Tibial artery (tissue), 4 donors: ENCODE data around the gene ZC3H4.

Experiments
- DNase-seq, 2 donors: peaks; one replicate each; pipeline ENCODE4 v3.0.0-alpha.2; 2019
- H3K27ac ChIP-seq, 2 donors: fragments of 200-600 bp; sonication (generic) in 1 of 2; 1 replicate in 1 of 2; 2 replicates in 1 of 2; pipeline ENCODE4 v1.5.1; 2018 to 2019; ENCODE audit warnings: mild to moderate bottlenecking in 1 of 2
- H3K27me3 ChIP-seq, 2 donors: fragments of 200-600 bp; sonication (generic) in 1 of 2; one replicate each; pipeline versions ENCODE4 v1.5.1 to v1.6.0; 2016 to 2019
- H3K36me3 ChIP-seq, 3 donors: fragments of 200-600 bp; sonication (generic) in 2 of 3; one replicate each; pipeline ENCODE4 v1.5.1; 2016 to 2019; ENCODE audit warnings: mild to moderate bottlenecking in 2 of 3
- H3K4me1 ChIP-seq, 4 donors: fragments of 200-600 bp; sonication (generic) in 2 of 4; 1 replicate in 3 of 4; 2 replicates in 1 of 4; pipeline ENCODE4 v1.5.1; 2016 to 2019
- H3K4me3 ChIP-seq, 2 donors: fragments of 200-600 bp; sonication (generic) in 1 of 2; 1 replicate in 1 of 2; 2 replicates in 1 of 2; pipeline ENCODE4 v1.5.1; 2018 to 2019; ENCODE audit warnings: mild to moderate bottlenecking in 2 of 2
- H3K9me3 ChIP-seq, 3 donors: fragments of 200-600 bp; sonication (generic) in 1 of 3; one replicate each; pipeline ENCODE4 v1.5.1; 2016 to 2019
- intact Hi-C: fragments of 100-400 bp; cut with DNase I; formaldehyde crosslinking; loops from one replicate; pipeline ENCODE4 v1.15.0; 2023; ENCODE audit warnings: low total_unique reads
- TF ChIP-seq, protein P1 (sequence below), 2 experiments: fragments of 200-600 bp in 1 of 2; fragments of 450-650 bp in 1 of 2; IDR thresholded peaks; one replicate each; pipeline ENCODE4 v1.5.1; 2017 to 2019; ENCODE audit warnings: antibody characterized with exemption in 2 of 2, mild to moderate bottlenecking in 1 of 2, moderate library complexity in 1 of 2

The ZC3H4 gene

DNA sequence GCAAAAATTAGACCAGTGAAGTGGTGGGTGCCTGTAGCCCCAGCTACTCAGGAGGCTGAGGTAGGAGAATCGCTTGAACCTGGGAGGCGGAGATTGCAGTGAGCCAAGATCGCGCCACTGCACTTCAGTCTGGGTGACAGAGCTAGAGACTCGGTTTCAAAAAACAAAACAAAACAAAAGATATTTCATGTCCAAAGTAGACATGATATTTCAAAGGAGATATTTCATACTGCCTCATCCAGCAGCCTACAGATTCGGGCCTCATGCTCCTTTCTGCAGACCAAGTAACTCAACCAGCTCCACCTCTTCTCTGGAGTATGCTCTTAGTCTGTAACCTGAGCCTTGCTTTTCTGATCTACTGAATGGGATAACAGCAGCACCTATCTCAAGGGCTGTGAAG is 15.0 kb downstream of the ZC3H4 start:
- DNase-seq, result no peak
- Histone ChIP-seq H3K4me1 (peaks cover 0 to 78% (median 67%) of the 10 kb centered on the region in 4 donors), H3K4me3 (no peak overlapping the region), H3K9me3 (no peaks in the 10 kb centered on the region), H3K27me3 (no peaks in the 10 kb centered on the region), H3K27ac (peak overlapping the region; percentile 79 to 81), H3K36me3 (peaks cover 0 to 8% (median 6%) of the 10 kb centered on the region in 3 donors)
- intact Hi-C loops, result no loop called here
- TF ChIP-seq, protein P1, sequence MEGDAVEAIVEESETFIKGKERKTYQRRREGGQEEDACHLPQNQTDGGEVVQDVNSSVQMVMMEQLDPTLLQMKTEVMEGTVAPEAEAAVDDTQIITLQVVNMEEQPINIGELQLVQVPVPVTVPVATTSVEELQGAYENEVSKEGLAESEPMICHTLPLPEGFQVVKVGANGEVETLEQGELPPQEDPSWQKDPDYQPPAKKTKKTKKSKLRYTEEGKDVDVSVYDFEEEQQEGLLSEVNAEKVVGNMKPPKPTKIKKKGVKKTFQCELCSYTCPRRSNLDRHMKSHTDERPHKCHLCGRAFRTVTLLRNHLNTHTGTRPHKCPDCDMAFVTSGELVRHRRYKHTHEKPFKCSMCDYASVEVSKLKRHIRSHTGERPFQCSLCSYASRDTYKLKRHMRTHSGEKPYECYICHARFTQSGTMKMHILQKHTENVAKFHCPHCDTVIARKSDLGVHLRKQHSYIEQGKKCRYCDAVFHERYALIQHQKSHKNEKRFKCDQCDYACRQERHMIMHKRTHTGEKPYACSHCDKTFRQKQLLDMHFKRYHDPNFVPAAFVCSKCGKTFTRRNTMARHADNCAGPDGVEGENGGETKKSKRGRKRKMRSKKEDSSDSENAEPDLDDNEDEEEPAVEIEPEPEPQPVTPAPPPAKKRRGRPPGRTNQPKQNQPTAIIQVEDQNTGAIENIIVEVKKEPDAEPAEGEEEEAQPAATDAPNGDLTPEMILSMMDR (IDR thresholded peaks at IDR 0.05), result no peak

DNA sequence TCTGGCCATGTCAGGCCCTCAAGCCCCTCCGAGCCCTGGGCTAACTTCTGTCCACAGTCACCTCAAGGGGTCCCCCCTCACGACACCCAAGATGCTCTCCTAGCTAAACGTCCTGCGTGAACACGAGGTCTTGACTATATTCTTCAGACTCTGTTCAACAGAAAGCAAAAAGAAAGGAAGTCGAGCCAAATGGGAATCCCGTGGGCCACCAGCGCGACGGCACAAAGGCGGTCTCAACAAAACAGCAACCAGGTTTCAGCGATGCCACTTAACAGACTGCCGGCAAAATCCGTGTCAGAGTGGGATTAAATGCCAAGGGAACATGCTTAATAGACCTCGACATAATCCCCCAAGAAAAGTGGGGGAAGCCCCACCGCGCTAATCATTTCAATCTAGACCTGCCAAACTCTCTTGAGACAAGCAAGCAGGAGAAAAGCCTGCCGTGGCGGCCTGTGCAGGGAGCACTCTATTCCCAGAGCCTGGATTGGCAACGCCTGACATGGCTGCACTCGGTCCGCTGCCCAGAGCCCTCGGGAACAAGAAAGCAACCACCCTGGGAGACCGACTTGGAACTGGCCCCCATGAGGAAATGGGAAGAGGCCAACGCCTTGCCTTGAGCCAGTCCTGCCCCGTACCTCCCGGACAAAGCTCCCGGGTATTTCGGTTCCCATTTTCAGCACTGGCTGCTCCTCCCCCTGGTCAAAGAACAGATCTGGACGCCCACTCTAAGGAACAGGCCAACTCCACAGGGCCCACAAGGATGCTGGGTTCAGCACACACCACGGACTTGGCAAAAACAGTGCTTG is 16.0 kb downstream of the ZC3H4 start:
- H3K4me1 ChIP-seq, result peaks cover 0 to 76% (median 65%) of the 10 kb centered on the region in 4 donors
- peaks cover 0 to 15% (median 7%) of the 10 kb centered on the region in 3 donors for H3K36me3 ChIP-seq
- peak overlapping the region; percentile 20 to 32 for H3K4me3 ChIP-seq
- intact Hi-C loops, result no loop called here
- H3K27me3 ChIP-seq, result no peaks in the 10 kb centered on the region
- DNase-seq, result peak; percentile 74 to 92
- peak overlapping the region; percentile 79 to 81 for H3K27ac ChIP-seq
- TF ChIP-seq, protein P1 (IDR thresholded peaks at IDR 0.05), result no peak
- H3K9me3 ChIP-seq, result no peaks in the 10 kb centered on the region

DNA sequence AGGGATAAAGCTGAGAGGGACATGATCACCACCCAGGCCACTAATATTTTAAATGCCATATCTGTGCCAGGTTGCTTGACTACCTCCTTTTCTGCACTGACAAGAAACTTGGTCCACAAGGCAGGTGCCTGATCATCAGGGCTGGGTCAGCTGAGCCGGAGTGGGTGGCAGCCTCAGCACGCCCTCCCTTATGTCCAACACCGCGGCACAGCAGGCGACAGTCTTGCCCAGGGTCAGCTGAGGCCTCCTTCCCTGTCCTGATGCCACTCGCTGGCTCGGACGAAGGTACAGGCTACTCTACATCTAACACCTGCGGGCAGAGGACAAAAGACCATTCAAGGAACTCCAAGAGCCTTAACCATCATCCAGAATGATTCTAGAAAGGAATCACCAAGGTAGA is 16.9 kb downstream of the ZC3H4 start:
- Histone ChIP-seq H3K27ac (peak overlapping the region; percentile 79 to 81), H3K9me3 (no peaks in the 10 kb centered on the region), H3K4me3 (no peak overlapping the region), H3K27me3 (no peaks in the 10 kb centered on the region), H3K4me1 (peaks cover 0 to 67% (median 57%) of the 10 kb centered on the region in 4 donors), H3K36me3 (peaks cover 0 to 24% (median 15%) of the 10 kb centered on the region in 3 donors)
- intact Hi-C loops, result no loop called here
- TF ChIP-seq, protein P1 (IDR thresholded peaks at IDR 0.05), result no peak
- no peak for DNase-seq

GRCh38 chr19:47096100-47096704 is 17.4 kb downstream of the ZC3H4 start:
- intact Hi-C loops, result no loop called here
- TF ChIP-seq, protein P1 (IDR thresholded peaks at IDR 0.05), result no peak
- H3K36me3 ChIP-seq, result peaks cover 0 to 29% (median 20%) of the 10 kb centered on the region in 3 donors
- peaks cover 0 to 64% (median 54%) of the 10 kb centered on the region in 4 donors for H3K4me1 ChIP-seq
- no peaks in the 10 kb centered on the region for H3K27me3 ChIP-seq
- peak overlapping the region; percentile 79 to 81 for H3K27ac ChIP-seq
- H3K4me3 ChIP-seq, result no peak overlapping the region
- DNase-seq, result peak; percentile 59 to 88
- H3K9me3 ChIP-seq, result no peaks in the 10 kb centered on the region

DNA sequence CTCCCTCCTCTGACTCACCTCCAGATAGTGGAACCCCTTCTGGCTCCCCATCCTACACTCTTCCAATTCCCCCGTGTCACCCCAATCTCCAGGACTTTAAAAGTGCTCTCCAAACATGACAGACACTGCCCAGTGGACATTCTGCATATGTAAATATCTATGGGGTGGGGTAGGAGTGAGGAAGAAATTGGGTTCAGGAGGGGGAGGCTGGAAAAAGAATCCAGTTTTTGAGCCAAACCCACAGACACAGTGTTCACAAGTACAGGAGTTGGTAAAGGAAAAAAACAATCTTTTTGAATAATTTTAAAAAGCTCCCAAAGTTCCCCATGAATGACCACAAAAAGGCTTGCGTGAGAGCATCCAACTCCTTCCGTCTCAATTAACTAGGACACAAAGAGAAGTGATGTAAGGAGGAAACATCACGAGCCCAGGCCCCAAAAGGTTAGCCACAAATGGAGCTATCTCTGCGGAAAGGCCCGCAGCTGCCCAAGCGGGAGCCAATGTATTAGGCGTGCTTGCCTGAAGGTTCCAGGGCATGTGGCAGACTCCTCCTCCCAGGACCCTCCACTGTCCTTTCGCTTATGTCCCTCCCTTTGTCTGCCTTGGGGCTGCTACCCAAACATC is 18.0 kb downstream of the ZC3H4 start:
- Histone ChIP-seq H3K4me3 (no peak overlapping the region), H3K9me3 (no peaks in the 10 kb centered on the region), H3K27ac (peak overlapping the region; percentile 79 to 81), H3K27me3 (no peaks in the 10 kb centered on the region), H3K4me1 (peaks cover 0 to 64% (median 52%) of the 10 kb centered on the region in 4 donors), H3K36me3 (peaks cover 4 to 35% (median 27%) of the 10 kb centered on the region in 3 donors)
- no peak for DNase-seq
- intact Hi-C loops, result no loop called here
- TF ChIP-seq, protein P1 (IDR thresholded peaks at IDR 0.05), result no peak
